Ovary (tissue), 9 donors: ENCODE results near the gene CHRNA3. TPM values are rescaled to one million over a fixed set of nuclear protein-coding genes. Genes with fewer than 3 reads are reported as not detected.

Experiments used
- DNase-seq, 5 donors: peaks; one replicate each; pipeline ENCODE4 v3.0.0-alpha.2; 2019 to 2020
- H3K27ac ChIP-seq, 2 donors: fragments of 200-600 bp; one replicate each; pipeline versions ENCODE4 v1.5.1 to v1.8.0; 2019 to 2022
- H3K27me3 ChIP-seq: fragments of 200-600 bp; one replicate; pipeline ENCODE4 v1.8.0; 2022
- H3K36me3 ChIP-seq: fragments of 200-600 bp; sonication (generic); one replicate; pipeline ENCODE4 v1.5.1; 2019
- H3K4me1 ChIP-seq: one replicate; pipeline ENCODE4 v1.8.1; 2013; ENCODE audit warnings: mild to moderate bottlenecking, moderate library complexity; ENCODE audit not compliant: insufficient read depth
- H3K4me3 ChIP-seq: fragments of 200-600 bp; sonication (generic); one replicate; pipeline ENCODE4 v1.5.1; 2017
- H3K9me3 ChIP-seq, 2 donors: fragments of 200-600 bp in 1 of 2; sonication (generic) in 1 of 2; one replicate each; pipeline versions ENCODE4 v1.5.1 to v1.8.1; 2013 to 2019; ENCODE audit warnings: mild to moderate bottlenecking in 1 of 2, moderate library complexity in 1 of 2
- EP300 ChIP-seq: sonication (generic); formaldehyde crosslinking; IDR thresholded peaks from one replicate; pipeline ENCODE4 v1.6.1; 2017; ENCODE audit warnings: antibody characterized with exemption
- POLR2A ChIP-seq: fragments of 450-650 bp; IDR thresholded peaks from one replicate; pipeline ENCODE4 v1.6.1; 2017; ENCODE audit warnings: antibody characterized with exemption, mild to moderate bottlenecking, moderate library complexity
- WGBS, 3 donors: extraction: QIAGEN DNeasy Blood & Tissue Kit in 1 of 3; methylation state at CpG; one replicate each; pipeline versions ENCODE4 v1.1.5 to v1.1.7; 2013 to 2017; 5-methylcytosine and 5-hydroxymethylcytosine counted together
- intact Hi-C, 4 donors: fragments of 100-400 bp; cut with DNase I; formaldehyde crosslinking; loops; one replicate each; pipeline versions ENCODE4 v1.11.0 to v1.15.1; 2022 to 2023
- polyA plus RNA-seq, 2 donors: library from polyadenylated mRNA; stranded (reverse); fragments of 200-250 nt in 1 of 2; fragments of 350-450 nt in 1 of 2; fragmentation: Illumina TruSeq in 1 of 2; extraction: RNeasy Lipid Tissue Mini Kit (QIAGEN cat#74804) in 1 of 2; gene quantifications; one replicate each; pipeline ENCODE4 v1.2.3, GENCODE V29; 2013 to 2014
- total RNA-seq, 7 donors: library from RNA; depleted of rRNA in 2 of 7; stranded (reverse); fragments of >200 nt in 2 of 7; fragmentation: NEBNext Ultra II Directional in 3 of 7; extraction: Animal tissue kit (Norgen Biotek cat#: 25700) in 3 of 7; gene quantifications; one replicate each; pipeline versions ENCODE4 v1.1.0 to v1.2.4, GENCODE V29; 2016 to 2023
- TF ChIP-seq, protein P1 (sequence below), 3 donors: fragments of 450-650 bp in 2 of 3; fragments of 200-600 bp in 1 of 3; IDR thresholded peaks; one replicate each; pipeline versions ENCODE4 v1.5.1 to v1.8.0; 2016 to 2022; ENCODE audit warnings: antibody characterized with exemption in 3 of 3, mild to moderate bottlenecking in 1 of 3
- donor health status: DM: no; HTN: no; CAD: no; lungs with moderate emphysema.
- donor health status: DM: no; HTN: no; CAD: no.
- donor health status: Bipolar disorder and iron deficiency.
- donor health status: DM: yes; HTN: yes; CAD: no.
- donor health status: DM: no; HTN: no; CAD: no.
- donor health status: DM: yes; HTN: yes; CAD: no.

Gene CHRNA3
- total and polyA plus RNA-seq, 9 donors = 0.22 to 0.27 TPM; not detected in 7

GRCh38 chr15:78626381-78626995 lies 5.7 kb upstream of the CHRNA3 start:
- no peaks in the 10 kb centered on the region for H3K9me3 ChIP-seq
- no peak for DNase-seq

GRCh38 chr15:78625606-78626280 lies 4.9 kb upstream of the CHRNA3 start:
- H3K27me3 ChIP-seq = no peaks in the 10 kb centered on the region
- H3K4me1 ChIP-seq = no peaks in the 10 kb centered on the region
- TF ChIP-seq EP300 = no peak
- TF ChIP-seq, protein P1, sequence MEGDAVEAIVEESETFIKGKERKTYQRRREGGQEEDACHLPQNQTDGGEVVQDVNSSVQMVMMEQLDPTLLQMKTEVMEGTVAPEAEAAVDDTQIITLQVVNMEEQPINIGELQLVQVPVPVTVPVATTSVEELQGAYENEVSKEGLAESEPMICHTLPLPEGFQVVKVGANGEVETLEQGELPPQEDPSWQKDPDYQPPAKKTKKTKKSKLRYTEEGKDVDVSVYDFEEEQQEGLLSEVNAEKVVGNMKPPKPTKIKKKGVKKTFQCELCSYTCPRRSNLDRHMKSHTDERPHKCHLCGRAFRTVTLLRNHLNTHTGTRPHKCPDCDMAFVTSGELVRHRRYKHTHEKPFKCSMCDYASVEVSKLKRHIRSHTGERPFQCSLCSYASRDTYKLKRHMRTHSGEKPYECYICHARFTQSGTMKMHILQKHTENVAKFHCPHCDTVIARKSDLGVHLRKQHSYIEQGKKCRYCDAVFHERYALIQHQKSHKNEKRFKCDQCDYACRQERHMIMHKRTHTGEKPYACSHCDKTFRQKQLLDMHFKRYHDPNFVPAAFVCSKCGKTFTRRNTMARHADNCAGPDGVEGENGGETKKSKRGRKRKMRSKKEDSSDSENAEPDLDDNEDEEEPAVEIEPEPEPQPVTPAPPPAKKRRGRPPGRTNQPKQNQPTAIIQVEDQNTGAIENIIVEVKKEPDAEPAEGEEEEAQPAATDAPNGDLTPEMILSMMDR (IDR thresholded peaks at IDR 0.05) = no peak
- no peak for TF ChIP-seq POLR2A
- 79 to 84% (median 79%) methylated on average over 12 of the region's 12 CpGs for WGBS, 3 donors
- H3K9me3 ChIP-seq = no peaks in the 10 kb centered on the region
- intact Hi-C loops = loop anchor here in 3 of 4 donors (5.0 to 10.0 kb wide), 4 partner anchors 77 to 559 kb away; no protein-coding TSS in a partner anchor
- DNase-seq = no peak
- H3K27ac ChIP-seq = no peak overlapping the region
- no peak overlapping the region for H3K4me3 ChIP-seq
- H3K36me3 ChIP-seq = no peaks in the 10 kb centered on the region

More at GRCh38 chr15:78626381-78626995, 5.7 kb upstream of the CHRNA3 start:
- intact Hi-C loops = loop anchor here in 3 of 4 donors (5.0 to 10.0 kb wide), 4 partner anchors 76 to 558 kb away; no protein-coding TSS in a partner anchor
- Histone ChIP-seq H3K36me3 (no peaks in the 10 kb centered on the region), H3K4me3 (no peak overlapping the region), H3K4me1 (no peaks in the 10 kb centered on the region), H3K27ac (no peak overlapping the region), H3K27me3 (no peaks in the 10 kb centered on the region)
- WGBS, 3 donors = 79 to 84% (median 81%) methylated on average over 6 of the region's 6 CpGs
- TF ChIP-seq, protein P1 (IDR thresholded peaks at IDR 0.05) = no peak
- TF ChIP-seq EP300 (no peak), POLR2A (no peak)

- peaks cover under 1% of the 10 kb centered on the region for H3K4me1 ChIP-seq
- TF ChIP-seq EP300 = no peak
- DNase-seq = no peak
- no peak overlapping the region for H3K4me3 ChIP-seq
- no peaks in the 10 kb centered on the region for H3K27me3 ChIP-seq
- no peak overlapping the region for H3K27ac ChIP-seq
- intact Hi-C loops = loop anchor here in 3 of 4 donors (5.0 to 10.0 kb wide), 4 partner anchors 77 to 560 kb away; no protein-coding TSS in a partner anchor
- 83 to 88% (median 84%) methylated on average over 17 of the region's 17 CpGs for WGBS, 3 donors
- no peaks in the 10 kb centered on the region for H3K9me3 ChIP-seq
- H3K36me3 ChIP-seq = no peaks in the 10 kb centered on the region
Measured at GRCh38 chr15:78624651-78625590, 4.1 kb upstream of the CHRNA3 start.

GRCh38 chr15:78623786-78624497 lies 3.1 kb upstream of the CHRNA3 start:
- DNase-seq = no peak
- Histone ChIP-seq H3K4me3 (no peak overlapping the region), H3K4me1 (peaks cover 2% of the 10 kb centered on the region), H3K36me3 (no peaks in the 10 kb centered on the region), H3K27ac (no peak overlapping the region), H3K9me3 (no peaks in the 10 kb centered on the region), H3K27me3 (no peaks in the 10 kb centered on the region)
- intact Hi-C loops = loop anchor here in 2 of 4 donors (10.0 kb wide), 2 partner anchors 81 to 561 kb away; no protein-coding TSS in a partner anchor
- TF ChIP-seq EP300 (no peak), POLR2A (no peak)
- TF ChIP-seq, protein P1 (IDR thresholded peaks at IDR 0.05) = no peak
- 79 to 87% (median 81%) methylated on average over 7 of the region's 7 CpGs for WGBS, 3 donors
